ENCODE results near the gene CENPS. TPM values are rescaled to one million over a fixed set of nuclear protein-coding genes. Genes with fewer than 3 reads are reported as not detected.
A peak's percentile ranks its signal among the peaks of the same experiment; 100 is the strongest.
"Not testable (repeated sequence)": the region's sequence is repeated elsewhere in the genome, so short reads cannot be mapped to it uniquely, and the experiment has no call there.

The CENPS gene
- total RNA-seq, 2 experiments from 2014 or later: 13.6 to 18.4 TPM

DNA sequence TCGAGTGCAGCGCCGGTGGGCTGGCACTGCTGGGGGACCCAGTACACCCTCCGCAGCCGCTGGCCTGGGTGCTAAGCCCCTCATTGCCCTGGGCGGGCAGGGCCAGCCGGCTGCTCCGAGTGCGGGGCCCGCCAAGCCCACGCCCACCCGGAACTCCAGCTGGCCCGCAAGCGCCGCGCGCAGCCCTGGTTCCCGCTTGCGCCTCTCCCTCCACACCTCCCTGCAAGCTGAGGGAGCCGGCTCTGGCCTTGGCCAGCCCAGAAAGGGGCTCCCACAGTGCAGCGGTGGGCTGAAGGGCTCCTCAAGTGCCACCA, 3.7 kb upstream of the CENPS start:
- BruUV-seq (replicated peaks); CTCF ChIA-PET (ENCODE audit: unreplicated experiment): not testable (repeated sequence)

DNA sequence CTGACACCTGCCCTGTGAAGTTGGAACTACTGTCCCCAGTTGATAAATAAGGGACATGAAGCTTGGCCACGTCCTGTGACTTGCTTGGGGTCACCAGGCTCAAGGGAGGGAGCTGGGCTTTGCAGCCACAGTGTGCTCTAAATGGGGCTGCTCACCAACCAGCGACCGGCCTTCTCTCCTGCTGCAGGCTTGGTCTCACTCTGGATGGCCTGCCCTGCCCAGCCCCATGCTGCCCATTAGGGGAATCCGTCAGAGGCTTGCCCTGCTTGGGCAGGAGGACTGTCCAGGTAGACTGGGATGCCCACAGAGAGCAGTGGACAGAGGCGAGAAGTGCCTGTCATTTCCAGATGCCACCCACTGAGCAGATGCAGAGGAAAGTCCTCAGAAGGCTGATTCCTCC, 1.2 kb upstream of the CENPS start:
- Histone ChIP-seq H3K36me3 (ENCODE audit: insufficient read depth, low read length) (no peaks in the 10 kb centered on the region; the same call in 1 of the 2 replicates), H3K79me2 (ENCODE audit: insufficient read depth, low read depth, low read length) (no peaks in the 10 kb centered on the region; the same call in 1 of the 2 replicates), H3K9me2 (ENCODE audit: insufficient read depth, low read length) (no peaks in the 10 kb centered on the region), H3K4me1 (ENCODE audit: insufficient read depth, low read length, poor library complexity, severe bottlenecking) (peaks cover 32% of the 10 kb centered on the region), H2AFZ (ENCODE audit: low read length) (no peak overlapping the region), H3K4me2 (ENCODE audit: low read length) (no peak overlapping the region), H3K9me3 (ENCODE audit: low read length) (no peaks in the 10 kb centered on the region), H4K20me1 (ENCODE audit: insufficient read depth, low read length) (no peaks in the 10 kb centered on the region), H3K27ac (ENCODE audit: low read depth, low read length, poor library complexity, severe bottlenecking) (no peak overlapping the region), H3K4me3 (ENCODE audit: low read depth, low read length, poor library complexity, severe bottlenecking) (no peak overlapping the region)
- POLR2A ChIA-PET: no interaction called here
- no peak for DNase-seq (ENCODE audit: low spot score)
- CTCF ChIA-PET (ENCODE audit: unreplicated experiment): interaction anchor here (0.6 to 1.4 kb wide), 2 partner anchors 17 to 65 kb away, joined by 3 read pairs; no protein-coding TSS in a partner anchor
- intact Hi-C loops (cut with micrococcal nuclease; ENCODE audit: unreplicated experiment): loop anchor here (1.0 to 2.0 kb wide), 3 partner anchors 52 to 554 kb away; partner anchors contain the start of gene KIF1B
- no TSS peak for BruUV-seq (replicated peaks)
- TF ChIP-seq, protein P1, sequence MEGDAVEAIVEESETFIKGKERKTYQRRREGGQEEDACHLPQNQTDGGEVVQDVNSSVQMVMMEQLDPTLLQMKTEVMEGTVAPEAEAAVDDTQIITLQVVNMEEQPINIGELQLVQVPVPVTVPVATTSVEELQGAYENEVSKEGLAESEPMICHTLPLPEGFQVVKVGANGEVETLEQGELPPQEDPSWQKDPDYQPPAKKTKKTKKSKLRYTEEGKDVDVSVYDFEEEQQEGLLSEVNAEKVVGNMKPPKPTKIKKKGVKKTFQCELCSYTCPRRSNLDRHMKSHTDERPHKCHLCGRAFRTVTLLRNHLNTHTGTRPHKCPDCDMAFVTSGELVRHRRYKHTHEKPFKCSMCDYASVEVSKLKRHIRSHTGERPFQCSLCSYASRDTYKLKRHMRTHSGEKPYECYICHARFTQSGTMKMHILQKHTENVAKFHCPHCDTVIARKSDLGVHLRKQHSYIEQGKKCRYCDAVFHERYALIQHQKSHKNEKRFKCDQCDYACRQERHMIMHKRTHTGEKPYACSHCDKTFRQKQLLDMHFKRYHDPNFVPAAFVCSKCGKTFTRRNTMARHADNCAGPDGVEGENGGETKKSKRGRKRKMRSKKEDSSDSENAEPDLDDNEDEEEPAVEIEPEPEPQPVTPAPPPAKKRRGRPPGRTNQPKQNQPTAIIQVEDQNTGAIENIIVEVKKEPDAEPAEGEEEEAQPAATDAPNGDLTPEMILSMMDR (conservative IDR thresholded peaks at IDR 0.05; ENCODE audit: low read length): no peak
- TF ChIP-seq EZH2phosphoT487 (IDR thresholded peaks at IDR 0.05; ENCODE audit: borderline replicate concordance, low read depth, low read length): no peak

More for the DNA sequence above, 3.7 kb upstream of the CENPS start:
- H3K27ac ChIP-seq (ENCODE audit: low read depth, low read length, poor library complexity, severe bottlenecking); H3K4me3 ChIP-seq (ENCODE audit: low read depth, low read length, poor library complexity, severe bottlenecking); H2AFZ ChIP-seq (ENCODE audit: low read length); H3K36me3 ChIP-seq (ENCODE audit: insufficient read depth, low read length); POLR2A ChIA-PET; H3K4me2 ChIP-seq (ENCODE audit: low read length); intact Hi-C loops (cut with micrococcal nuclease; ENCODE audit: unreplicated experiment); H3K79me2 ChIP-seq (ENCODE audit: insufficient read depth, low read depth, low read length); H4K20me1 ChIP-seq (ENCODE audit: insufficient read depth, low read length); H3K9me3 ChIP-seq (ENCODE audit: low read length); DNase-seq (ENCODE audit: low spot score); H3K9me2 ChIP-seq (ENCODE audit: insufficient read depth, low read length): not testable (repeated sequence)
- H3K4me1 ChIP-seq (ENCODE audit: insufficient read depth, low read length, poor library complexity, severe bottlenecking): peaks cover 11% of the 10 kb centered on the region

DNA sequence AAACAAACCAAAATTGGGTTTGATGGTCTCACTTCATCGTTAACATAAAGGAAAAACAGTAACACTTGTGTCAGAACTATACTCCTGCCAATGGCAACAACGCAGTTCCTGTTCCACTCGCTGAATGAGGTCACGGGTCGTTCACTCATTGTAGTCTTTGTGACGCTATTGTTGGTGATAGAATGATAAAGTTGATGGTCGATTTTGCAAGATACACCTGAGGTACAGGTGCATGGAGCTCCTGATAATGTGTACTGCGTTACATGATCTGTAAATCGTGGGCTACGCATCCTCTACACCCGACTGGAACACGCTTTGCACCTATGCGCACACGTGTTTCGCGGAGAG, 391 bp upstream of the CENPS start:
- TF ChIP-seq, protein P1 (conservative IDR thresholded peaks at IDR 0.05; ENCODE audit: low read length): no peak
- no peak for TF ChIP-seq EZH2phosphoT487 (IDR thresholded peaks at IDR 0.05; ENCODE audit: borderline replicate concordance, low read depth, low read length)
- peak overlapping the region; percentile 74 for H3K4me2 ChIP-seq (ENCODE audit: low read length)
- no TSS peak for BruUV-seq (replicated peaks)
- no peaks in the 10 kb centered on the region; the same call in 1 of the 2 replicates for H3K79me2 ChIP-seq (ENCODE audit: insufficient read depth, low read depth, low read length)
- H2AFZ ChIP-seq (ENCODE audit: low read length): peak overlapping the region; percentile 58; the same call in 1 of the 2 replicates
- H3K27ac ChIP-seq (ENCODE audit: low read depth, low read length, poor library complexity, severe bottlenecking): no peak overlapping the region
- H3K9me3 ChIP-seq (ENCODE audit: low read length): no peaks in the 10 kb centered on the region
- ChIA-PET CTCF (ENCODE audit: unreplicated experiment) (interaction anchor here (0.6 to 1.2 kb wide), 3 partner anchors 30 to 86 kb away, joined by 3 to 6 read pairs (median 4); no protein-coding TSS in a partner anchor), POLR2A (interaction anchor here (0.6 kb wide), 1 partner anchor 14 kb away, joined by 4 read pairs; no protein-coding TSS in a partner anchor)
- intact Hi-C loops (cut with micrococcal nuclease; ENCODE audit: unreplicated experiment): loop anchor here (1.0 to 2.0 kb wide), 4 partner anchors 42 to 555 kb away; partner anchors contain the start of genes DFFA and KIF1B
- peak overlapping the region; percentile 78 for H3K4me3 ChIP-seq (ENCODE audit: low read depth, low read length, poor library complexity, severe bottlenecking)
- H3K36me3 ChIP-seq (ENCODE audit: insufficient read depth, low read length): no peaks in the 10 kb centered on the region; the same call in 1 of the 2 replicates
- H3K9me2 ChIP-seq (ENCODE audit: insufficient read depth, low read length): no peaks in the 10 kb centered on the region
- peaks cover 32% of the 10 kb centered on the region for H3K4me1 ChIP-seq (ENCODE audit: insufficient read depth, low read length, poor library complexity, severe bottlenecking)
- no peaks in the 10 kb centered on the region for H4K20me1 ChIP-seq (ENCODE audit: insufficient read depth, low read length)
- DNase-seq (ENCODE audit: low spot score): peak; percentile 17
